WTC11 (cell line): ENCODE data around the gene C9orf40. TPM values are rescaled to one million over a fixed set of nuclear protein-coding genes. Genes with fewer than 3 reads are reported as not detected.

Source experiments
- ATAC-seq: fragments of 200-7000 bp; cut with Tn5 transposase; 2 replicates; pipeline ENCODE4 v1.10.0; 2021; ENCODE audit warnings: mild to moderate bottlenecking, moderate library complexity
- CTCF ChIA-PET: fragments of 300-600 bp; sonication (Branson Sonifier 250); formaldehyde crosslinking; loops from one replicate; lab custom pipeline; 2021; ENCODE audit warnings: antibody characterized with exemption; lab: Charles Lee
- POLR2A ChIA-PET: fragments of 350-600 bp; sonication (Branson Sonifier 250); formaldehyde crosslinking; loops from one replicate; lab custom pipeline; 2021; ENCODE audit warnings: antibody characterized with exemption; lab: Charles Lee
- DNase-seq: peaks from one replicate; pipeline ENCODE4 v3.0.0; 2021; ENCODE audit warnings: low spot score
- H3K27ac Mint-ChIP-seq: 2 replicates; pipeline ENCODE4 v1.8.0; 2021; ENCODE audit warnings: mixed read lengths
- H3K27me3 Mint-ChIP-seq: 2 replicates; pipeline ENCODE4 v1.8.0; 2021; ENCODE audit warnings: low read depth, mild to moderate bottlenecking, moderate library complexity, mixed read lengths
- H3K36me3 Mint-ChIP-seq: 2 replicates; pipeline ENCODE4 v1.8.0; 2021; ENCODE audit warnings: mixed read lengths
- H3K4me1 Mint-ChIP-seq: 2 replicates; pipeline ENCODE4 v1.8.0; 2022; ENCODE audit warnings: mixed read lengths
- H3K4me3 Mint-ChIP-seq: 2 replicates; pipeline ENCODE4 v1.8.0; 2021; ENCODE audit warnings: mild to moderate bottlenecking, moderate library complexity, mixed read lengths
- H3K9me3 Mint-ChIP-seq: 2 replicates; pipeline ENCODE4 v1.8.0; 2021; ENCODE audit warnings: mixed read lengths
- AR ChIP-seq: fragments of 250-450 bp; sonication (Bioruptor Pico); IDR thresholded peaks from 2 replicates; pipeline ENCODE4 v1.9.0; 2021; ENCODE audit warnings: mild to moderate bottlenecking
- ARID4B ChIP-seq: sonication (generic); formaldehyde crosslinking; IDR thresholded peaks from 2 replicates; pipeline ENCODE4 v1.8.0; 2023; ENCODE audit warnings: missing genetic modification reagents, mild to moderate bottlenecking, borderline replicate concordance
- ATF2 ChIP-seq: sonication (generic); formaldehyde crosslinking; IDR thresholded peaks from 2 replicates; pipeline ENCODE4 v1.8.1; 2022; ENCODE audit warnings: low read depth, missing genetic modification reagents, borderline replicate concordance
- CBFB ChIP-seq: sonication (generic); formaldehyde crosslinking; IDR thresholded peaks from 2 replicates; pipeline ENCODE4 v1.8.1; 2022; ENCODE audit warnings: mild to moderate bottlenecking, low read depth, missing genetic modification reagents
- CTCF ChIP-seq: fragments of 200-600 bp; IDR thresholded peaks from 2 replicates; pipeline ENCODE4 v1.8.0; 2022; ENCODE audit warnings: antibody characterized with exemption
- ELF4 ChIP-seq: sonication (generic); formaldehyde crosslinking; IDR thresholded peaks from 2 replicates; pipeline ENCODE4 v1.8.1; 2022; ENCODE audit warnings: low read depth, mild to moderate bottlenecking, moderate library complexity, missing genetic modification reagents
- FOXJ3 ChIP-seq: sonication (generic); formaldehyde crosslinking; IDR thresholded peaks from 2 replicates; pipeline ENCODE4 v1.9.0; 2021; ENCODE audit warnings: missing genetic modification reagents, mild to moderate bottlenecking, borderline replicate concordance
- IRF2 ChIP-seq: sonication (generic); formaldehyde crosslinking; IDR thresholded peaks from 2 replicates; pipeline ENCODE4 v1.8.0; 2022; ENCODE audit warnings: low read depth, missing genetic modification reagents, borderline replicate concordance
- JAZF1 ChIP-seq: fragments of 250-450 bp; sonication (Bioruptor Pico); IDR thresholded peaks from 2 replicates; pipeline ENCODE4 v1.9.0; 2021; ENCODE audit warnings: moderate library complexity, mild to moderate bottlenecking, inconsistent platforms
- NFE2L1 ChIP-seq: sonication (generic); formaldehyde crosslinking; IDR thresholded peaks from 2 replicates; pipeline ENCODE4 v1.8.1; 2023; ENCODE audit warnings: missing genetic modification reagents
- NR3C1 ChIP-seq: sonication (generic); formaldehyde crosslinking; conservative IDR thresholded peaks from 2 replicates; pipeline ENCODE4 v1.8.1; 2023; ENCODE audit warnings: low read depth, mild to moderate bottlenecking, missing genetic modification reagents
- PRRX2 ChIP-seq: fragments of 250-450 bp; sonication (Bioruptor Pico); IDR thresholded peaks from 2 replicates; pipeline ENCODE4 v1.8.0; 2021; ENCODE audit warnings: mild to moderate bottlenecking
- TCF7 ChIP-seq: sonication (generic); formaldehyde crosslinking; IDR thresholded peaks from 2 replicates; pipeline ENCODE4 v1.8.0; 2022; ENCODE audit warnings: mild to moderate bottlenecking, low read depth, missing genetic modification reagents, moderate library complexity
- TEAD4 ChIP-seq: sonication (generic); formaldehyde crosslinking; IDR thresholded peaks from 2 replicates; pipeline ENCODE4 v1.8.0; 2022; ENCODE audit warnings: mild to moderate bottlenecking, missing genetic modification reagents
- ZNF219 ChIP-seq: sonication (generic); formaldehyde crosslinking; IDR thresholded peaks from 2 replicates; pipeline ENCODE4 v1.8.0; 2023; ENCODE audit warnings: missing genetic modification reagents, mild to moderate bottlenecking, borderline replicate concordance
- ZNF281 ChIP-seq: sonication (generic); formaldehyde crosslinking; IDR thresholded peaks from 2 replicates; pipeline ENCODE4 v1.8.0; 2023; ENCODE audit warnings: mild to moderate bottlenecking, missing genetic modification reagents
- ZSCAN18 ChIP-seq: fragments of 250-450 bp; sonication (Bioruptor Pico); IDR thresholded peaks from 2 replicates; pipeline ENCODE4 v2.1.2; 2022; ENCODE audit warnings: mild to moderate bottlenecking, moderate library complexity
- total RNA-seq: library from RNA; stranded (reverse); gene quantifications from 3 replicates; pipeline ENCODE4 v1.2.3, GENCODE V29; 2021

The C9orf40 gene
- total RNA-seq, 1 experiment from 2014 or later: 10.3 TPM

GRCh38 chr9:74921737-74922136 is 31.0 kb downstream of the C9orf40 start (continued):
- TF ChIP-seq CBFB: no peak
- TF ChIP-seq JAZF1 (CRISPR knock-in tag): no peak

- Mint-ChIP-seq H3K4me1 (peaks cover 13% of the 10 kb centered on the region), H3K4me3 (no peak overlapping the region), H3K27ac (no peak overlapping the region), H3K27me3 (no peaks in the 10 kb centered on the region), H3K9me3 (peaks cover 4% of the 10 kb centered on the region), H3K36me3 (no peaks in the 10 kb centered on the region)
- CTCF ChIA-PET: no interaction called here
- TF ChIP-seq NFE2L1 (CRISPR knock-in tag): no peak
- TF ChIP-seq ARID4B (CRISPR knock-in tag): no peak
- no peak for TF ChIP-seq ATF2 (CRISPR knock-in tag)
- no peak for TF ChIP-seq ZSCAN18
- no peak for TF ChIP-seq TCF7 (CRISPR knock-in tag)
- TF ChIP-seq ELF4: no peak
- TF ChIP-seq AR (CRISPR knock-in tag): no peak
- no peak for TF ChIP-seq ZNF219 (CRISPR knock-in tag)
- ATAC-seq: no peak
- no peak for DNase-seq
- POLR2A ChIA-PET: no interaction called here
Observed at GRCh38 chr9:74920944-74921626, 31.6 kb downstream of the C9orf40 start.

GRCh38 chr9:74910036-74910435 is 42.7 kb downstream of the C9orf40 start:
- Mint-ChIP-seq H3K4me1 (no peaks in the 10 kb centered on the region), H3K9me3 (peaks cover 23% of the 10 kb centered on the region), H3K36me3 (peaks cover 5% of the 10 kb centered on the region; the same call in 1 of the 2 replicates), H3K4me3 (no peak overlapping the region), H3K27me3 (no peaks in the 10 kb centered on the region; the same call in 1 of the 2 replicates), H3K27ac (no peak overlapping the region)
- ATAC-seq (no peak), DNase-seq (no peak)
- POLR2A ChIA-PET: no interaction called here
- CTCF ChIA-PET: interaction anchor here (1.1 to 1.5 kb wide), 2 partner anchors 42 to 133 kb away, joined by 4 to 5 read pairs; partner anchors contain the start of gene C9orf40
- TF ChIP-seq ZNF281 (CRISPR knock-in tag) (no peak), FOXJ3 (CRISPR knock-in tag) (no peak), CTCF (no peak), IRF2 (no peak), NR3C1 (CRISPR knock-in tag) (no peak), PRRX2 (CRISPR knock-in tag) (no peak), TEAD4 (CRISPR knock-in tag) (no peak)
